HepG2 (cell line): ENCODE measurements around the gene SUPT6H. TPM values are rescaled to one million over a fixed set of nuclear protein-coding genes. Genes with fewer than 3 reads are reported as not detected.

Source experiments
- FOXA1 ChIP-seq, 2 experiments: fragments of 450-650 bp in 1 of 2; sonication (generic) in 1 of 2; formaldehyde crosslinking in 1 of 2; IDR thresholded peaks; 2 replicates each; pipeline versions ENCODE4 v1.4.0 to v1.6.1; 2016 to 2020; ENCODE audit warnings: missing genetic modification reagents in 1 of 2
- KLF11 ChIP-seq: IDR thresholded peaks from 2 replicates; pipeline ENCODE4 v1.6.1; 2016; ENCODE audit warnings: missing compliant biosample characterization
- MBNL3 ChIP-seq: fragments of 250-450 bp; sonication (Bioruptor Pico); conservative IDR thresholded peaks from 2 replicates; pipeline ENCODE4 v1.8.0; 2022; ENCODE audit warnings: mild to moderate bottlenecking, inconsistent platforms
- RAD21 ChIP-seq: fragments of 450-650 bp; formaldehyde crosslinking; IDR thresholded peaks from 2 replicates; pipeline ENCODE4 v1.5.0; 2020; ENCODE audit warnings: mild to moderate bottlenecking
- SAP130 ChIP-seq: IDR thresholded peaks from 2 replicates; pipeline ENCODE4 v1.6.1; 2016; ENCODE audit warnings: low read depth
- YEATS4 ChIP-seq: sonication (generic); formaldehyde crosslinking; IDR thresholded peaks from 2 replicates; pipeline ENCODE4 v1.4.0; 2020; ENCODE audit warnings: missing genetic modification reagents, borderline replicate concordance
- ZBTB20 ChIP-seq: sonication (generic); formaldehyde crosslinking; IDR thresholded peaks from 2 replicates; pipeline ENCODE4 v1.8.1; 2023; ENCODE audit warnings: missing genetic modification reagents, low read depth, mild to moderate bottlenecking, borderline replicate concordance
- ZNF124 ChIP-seq: sonication (generic); formaldehyde crosslinking; IDR thresholded peaks from 2 replicates; pipeline ENCODE4 v1.4.0; 2020; ENCODE audit warnings: missing genetic modification reagents
- ZNF430 ChIP-seq: sonication (generic); formaldehyde crosslinking; IDR thresholded peaks from 2 replicates; pipeline ENCODE4 v1.9.0; 2021; ENCODE audit warnings: mild to moderate bottlenecking, missing genetic modification reagents
- ZNF619 ChIP-seq: sonication (generic); formaldehyde crosslinking; IDR thresholded peaks from 2 replicates; pipeline ENCODE4 v1.4.0; 2020; ENCODE audit warnings: mild to moderate bottlenecking, missing genetic modification reagents
- polyA plus RNA-seq, 8 experiments: library from polyadenylated mRNA; depleted of rRNA in 3 of 8; stranded (reverse) in 7 of 8; unstranded in 1 of 8; fragments of >200 nt; fragmentation: Illumina TruSeq in 4 of 8; extraction: Trizol in 4 of 8; gene quantifications; 2 replicates each; pipeline versions ENCODE4 v1.2.1 to v1.2.3, GENCODE V29; 2011 to 2016; ENCODE audit warnings: low read depth in 4 of 8, missing spikeins in 1 of 8, mixed read lengths in 1 of 8; ENCODE audit not compliant: insufficient read depth in 1 of 8
- total RNA-seq, 5 experiments: library from RNA; depleted of rRNA; stranded (reverse); fragments of >200 nt; fragmentation: Illumina TruSeq; extraction: Trizol; gene quantifications; 2 replicates each; pipeline ENCODE4 v1.2.3, GENCODE V29; 2016; ENCODE audit warnings: low read depth in 1 of 5
- TF ChIP-seq, protein P1 (sequence below): IDR thresholded peaks from 2 replicates; pipeline ENCODE4 v1.6.1; 2012; ENCODE audit warnings: low read depth, low read length, improper control_type of control experiment
- TF ChIP-seq, protein P2 (sequence below): IDR thresholded peaks from 2 replicates; pipeline ENCODE4 v1.6.1; 2016; ENCODE audit warnings: missing genetic modification reagents, missing compliant biosample characterization
- TF ChIP-seq, protein P3 (sequence below): sonication (generic); IDR thresholded peaks from 2 replicates; pipeline ENCODE4 v1.6.1; 2016; ENCODE audit warnings: low read depth, borderline replicate concordance
- TF ChIP-seq, protein P4 (sequence below): sonication (generic); formaldehyde crosslinking; IDR thresholded peaks from 2 replicates; pipeline ENCODE4 v1.4.0; 2020; ENCODE audit warnings: mild to moderate bottlenecking, missing genetic modification reagents
- TF ChIP-seq, protein P5 (sequence below): sonication (generic); formaldehyde crosslinking; IDR thresholded peaks from 2 replicates; pipeline ENCODE4 v1.4.0; 2020; ENCODE audit warnings: mild to moderate bottlenecking, low read depth, missing genetic modification reagents
- TF ChIP-seq, protein P6 (sequence below): sonication (generic); formaldehyde crosslinking; IDR thresholded peaks from 2 replicates; pipeline ENCODE4 v1.4.0; 2020; ENCODE audit warnings: missing genetic modification reagents

The SUPT6H gene
- total and polyA plus RNA-seq, 2 of the 13 experiments (the other 11 are each of a cell fraction or from before 2014, with no cell fraction given), result 32.7 to 39.9 TPM

DNA sequence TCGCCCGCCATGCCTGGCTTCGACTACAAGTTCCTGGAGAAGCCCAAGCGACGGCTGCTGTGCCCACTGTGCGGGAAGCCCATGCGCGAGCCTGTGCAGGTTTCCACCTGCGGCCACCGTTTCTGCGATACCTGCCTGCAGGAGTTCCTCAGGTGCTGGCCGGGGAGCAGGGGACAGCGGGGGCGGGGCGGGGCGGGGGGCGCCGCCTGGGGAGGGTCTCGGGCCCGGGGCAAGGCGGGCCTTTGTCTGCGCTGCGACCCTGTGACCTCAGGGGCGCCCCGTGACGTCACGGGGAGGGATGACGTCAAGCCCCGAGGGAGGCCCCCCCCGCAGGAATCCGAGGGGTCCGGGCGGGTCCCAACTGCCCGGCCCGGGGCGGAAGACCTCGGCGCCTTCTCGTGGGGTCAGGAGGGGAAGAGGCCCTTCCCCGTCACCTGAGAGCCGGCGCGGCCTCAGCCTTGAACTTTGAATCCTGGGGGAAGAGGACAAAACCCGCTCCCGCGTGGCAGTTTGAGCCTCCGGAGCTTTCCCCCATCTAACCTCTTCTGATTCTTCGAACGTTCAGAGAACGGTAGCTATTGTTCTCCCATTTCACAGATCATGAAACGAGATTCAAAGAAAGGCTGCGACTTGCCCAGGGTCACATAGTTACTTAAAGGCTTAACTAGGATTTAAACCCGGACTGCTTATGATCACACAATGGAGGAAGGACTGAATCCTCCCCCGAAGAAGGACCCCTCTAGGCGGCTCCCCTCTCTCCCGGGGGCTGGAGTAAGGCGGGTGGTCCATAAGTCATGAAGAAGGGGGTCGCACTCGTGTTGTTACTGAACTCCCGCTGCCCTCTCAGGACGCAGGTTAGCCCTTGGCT is 82.3 kb downstream of the SUPT6H start (continued):
- TF ChIP-seq, protein P1, sequence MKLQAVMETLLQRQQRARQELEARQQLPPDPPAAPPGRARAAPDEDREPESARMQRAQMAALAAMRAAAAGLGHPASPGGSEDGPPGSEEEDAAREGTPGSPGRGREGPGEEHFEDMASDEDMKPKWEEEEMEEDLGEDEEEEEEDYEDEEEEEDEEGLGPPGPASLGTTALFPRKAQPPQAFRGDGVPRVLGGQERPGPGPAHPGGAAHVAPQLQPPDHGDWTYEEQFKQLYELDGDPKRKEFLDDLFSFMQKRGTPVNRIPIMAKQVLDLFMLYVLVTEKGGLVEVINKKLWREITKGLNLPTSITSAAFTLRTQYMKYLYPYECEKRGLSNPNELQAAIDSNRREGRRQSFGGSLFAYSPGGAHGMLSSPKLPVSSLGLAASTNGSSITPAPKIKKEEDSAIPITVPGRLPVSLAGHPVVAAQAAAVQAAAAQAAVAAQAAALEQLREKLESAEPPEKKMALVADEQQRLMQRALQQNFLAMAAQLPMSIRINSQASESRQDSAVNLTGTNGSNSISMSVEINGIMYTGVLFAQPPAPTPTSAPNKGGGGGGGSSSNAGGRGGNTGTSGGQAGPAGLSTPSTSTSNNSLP, result no peak
- TF ChIP-seq, protein P2, sequence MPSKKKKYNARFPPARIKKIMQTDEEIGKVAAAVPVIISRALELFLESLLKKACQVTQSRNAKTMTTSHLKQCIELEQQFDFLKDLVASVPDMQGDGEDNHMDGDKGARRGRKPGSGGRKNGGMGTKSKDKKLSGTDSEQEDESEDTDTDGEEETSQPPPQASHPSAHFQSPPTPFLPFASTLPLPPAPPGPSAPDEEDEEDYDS (CRISPR knock-in tag), result no peak; the same call in 1 of the 2 replicates
- TF ChIP-seq FOXA1 (IDR thresholded peaks at IDR 0.05) (no peak), FOXA1 (CRISPR knock-in tag; IDR thresholded peaks at IDR 0.05) (no peak), ZNF430 (CRISPR knock-in tag) (no peak), MBNL3 (CRISPR knock-in tag) (no peak), YEATS4 (CRISPR knock-in tag) (peak; percentile 49), ZBTB20 (CRISPR knock-in tag) (no peak), KLF11 (CRISPR knock-in tag) (no peak), SAP130 (peak; percentile 81), RAD21 (CRISPR knock-in tag) (0 out of 2 replicates have a peak, but pooled peaks have one; percentile 3), ZNF619 (0 out of 2 replicates have a peak, but pooled peaks have one; percentile 62), ZNF124 (CRISPR knock-in tag) (no peak)
- TF ChIP-seq, protein P3, sequence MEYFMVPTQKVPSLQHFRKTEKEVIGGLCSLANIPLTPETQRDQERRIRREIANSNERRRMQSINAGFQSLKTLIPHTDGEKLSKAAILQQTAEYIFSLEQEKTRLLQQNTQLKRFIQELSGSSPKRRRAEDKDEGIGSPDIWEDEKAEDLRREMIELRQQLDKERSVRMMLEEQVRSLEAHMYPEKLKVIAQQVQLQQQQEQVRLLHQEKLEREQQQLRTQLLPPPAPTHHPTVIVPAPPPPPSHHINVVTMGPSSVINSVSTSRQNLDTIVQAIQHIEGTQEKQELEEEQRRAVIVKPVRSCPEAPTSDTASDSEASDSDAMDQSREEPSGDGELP, result peak; percentile 69; the same call in 1 of the 2 replicates
- TF ChIP-seq, protein P4, sequence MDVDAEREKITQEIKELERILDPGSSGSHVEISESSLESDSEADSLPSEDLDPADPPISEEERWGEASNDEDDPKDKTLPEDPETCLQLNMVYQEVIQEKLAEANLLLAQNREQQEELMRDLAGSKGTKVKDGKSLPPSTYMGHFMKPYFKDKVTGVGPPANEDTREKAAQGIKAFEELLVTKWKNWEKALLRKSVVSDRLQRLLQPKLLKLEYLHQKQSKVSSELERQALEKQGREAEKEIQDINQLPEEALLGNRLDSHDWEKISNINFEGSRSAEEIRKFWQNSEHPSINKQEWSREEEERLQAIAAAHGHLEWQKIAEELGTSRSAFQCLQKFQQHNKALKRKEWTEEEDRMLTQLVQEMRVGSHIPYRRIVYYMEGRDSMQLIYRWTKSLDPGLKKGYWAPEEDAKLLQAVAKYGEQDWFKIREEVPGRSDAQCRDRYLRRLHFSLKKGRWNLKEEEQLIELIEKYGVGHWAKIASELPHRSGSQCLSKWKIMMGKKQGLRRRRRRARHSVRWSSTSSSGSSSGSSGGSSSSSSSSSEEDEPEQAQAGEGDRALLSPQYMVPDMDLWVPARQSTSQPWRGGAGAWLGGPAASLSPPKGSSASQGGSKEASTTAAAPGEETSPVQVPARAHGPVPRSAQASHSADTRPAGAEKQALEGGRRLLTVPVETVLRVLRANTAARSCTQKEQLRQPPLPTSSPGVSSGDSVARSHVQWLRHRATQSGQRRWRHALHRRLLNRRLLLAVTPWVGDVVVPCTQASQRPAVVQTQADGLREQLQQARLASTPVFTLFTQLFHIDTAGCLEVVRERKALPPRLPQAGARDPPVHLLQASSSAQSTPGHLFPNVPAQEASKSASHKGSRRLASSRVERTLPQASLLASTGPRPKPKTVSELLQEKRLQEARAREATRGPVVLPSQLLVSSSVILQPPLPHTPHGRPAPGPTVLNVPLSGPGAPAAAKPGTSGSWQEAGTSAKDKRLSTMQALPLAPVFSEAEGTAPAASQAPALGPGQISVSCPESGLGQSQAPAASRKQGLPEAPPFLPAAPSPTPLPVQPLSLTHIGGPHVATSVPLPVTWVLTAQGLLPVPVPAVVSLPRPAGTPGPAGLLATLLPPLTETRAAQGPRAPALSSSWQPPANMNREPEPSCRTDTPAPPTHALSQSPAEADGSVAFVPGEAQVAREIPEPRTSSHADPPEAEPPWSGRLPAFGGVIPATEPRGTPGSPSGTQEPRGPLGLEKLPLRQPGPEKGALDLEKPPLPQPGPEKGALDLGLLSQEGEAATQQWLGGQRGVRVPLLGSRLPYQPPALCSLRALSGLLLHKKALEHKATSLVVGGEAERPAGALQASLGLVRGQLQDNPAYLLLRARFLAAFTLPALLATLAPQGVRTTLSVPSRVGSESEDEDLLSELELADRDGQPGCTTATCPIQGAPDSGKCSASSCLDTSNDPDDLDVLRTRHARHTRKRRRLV (CRISPR knock-in tag), result no peak
- TF ChIP-seq, protein P5, sequence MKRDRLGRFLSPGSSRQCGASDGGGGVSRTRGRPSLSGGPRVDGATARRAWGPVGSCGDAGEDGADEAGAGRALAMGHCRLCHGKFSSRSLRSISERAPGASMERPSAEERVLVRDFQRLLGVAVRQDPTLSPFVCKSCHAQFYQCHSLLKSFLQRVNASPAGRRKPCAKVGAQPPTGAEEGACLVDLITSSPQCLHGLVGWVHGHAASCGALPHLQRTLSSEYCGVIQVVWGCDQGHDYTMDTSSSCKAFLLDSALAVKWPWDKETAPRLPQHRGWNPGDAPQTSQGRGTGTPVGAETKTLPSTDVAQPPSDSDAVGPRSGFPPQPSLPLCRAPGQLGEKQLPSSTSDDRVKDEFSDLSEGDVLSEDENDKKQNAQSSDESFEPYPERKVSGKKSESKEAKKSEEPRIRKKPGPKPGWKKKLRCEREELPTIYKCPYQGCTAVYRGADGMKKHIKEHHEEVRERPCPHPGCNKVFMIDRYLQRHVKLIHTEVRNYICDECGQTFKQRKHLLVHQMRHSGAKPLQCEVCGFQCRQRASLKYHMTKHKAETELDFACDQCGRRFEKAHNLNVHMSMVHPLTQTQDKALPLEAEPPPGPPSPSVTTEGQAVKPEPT (CRISPR knock-in tag), result 0 out of 2 replicates have a peak, but pooled peaks have one; percentile 5
- TF ChIP-seq, protein P6, sequence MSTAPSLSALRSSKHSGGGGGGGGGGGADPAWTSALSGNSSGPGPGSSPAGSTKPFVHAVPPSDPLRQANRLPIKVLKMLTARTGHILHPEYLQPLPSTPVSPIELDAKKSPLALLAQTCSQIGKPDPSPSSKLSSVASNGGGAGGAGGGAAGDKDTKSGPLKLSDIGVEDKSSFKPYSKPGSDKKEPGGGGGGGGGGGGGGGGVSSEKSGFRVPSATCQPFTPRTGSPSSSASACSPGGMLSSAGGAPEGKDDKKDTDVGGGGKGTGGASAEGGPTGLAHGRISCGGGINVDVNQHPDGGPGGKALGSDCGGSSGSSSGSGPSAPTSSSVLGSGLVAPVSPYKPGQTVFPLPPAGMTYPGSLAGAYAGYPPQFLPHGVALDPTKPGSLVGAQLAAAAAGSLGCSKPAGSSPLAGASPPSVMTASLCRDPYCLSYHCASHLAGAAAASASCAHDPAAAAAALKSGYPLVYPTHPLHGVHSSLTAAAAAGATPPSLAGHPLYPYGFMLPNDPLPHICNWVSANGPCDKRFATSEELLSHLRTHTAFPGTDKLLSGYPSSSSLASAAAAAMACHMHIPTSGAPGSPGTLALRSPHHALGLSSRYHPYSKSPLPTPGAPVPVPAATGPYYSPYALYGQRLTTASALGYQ, result peak; percentile 19; the same call in 1 of the 2 replicates
